GM12878 (cell line): ENCODE results near the gene MAMLD1.

Source experiments
- ATF2 ChIP-seq: IDR thresholded peaks from 2 replicates; pipeline ENCODE4 v1.6.1; 2012; ENCODE audit warnings: low read length, inconsistent platforms
- BCLAF1 ChIP-seq: fragments of 450-650 bp; IDR thresholded peaks from 2 replicates; pipeline ENCODE4 v1.6.1; 2017; ENCODE audit warnings: antibody characterized with exemption, mild to moderate bottlenecking, moderate library complexity
- CTCF ChIP-seq, 3 experiments: IDR thresholded peaks in 2 of 3; conservative IDR thresholded peaks in 1 of 3; 2 replicates each; pipeline ENCODE4 v1.5.1; 2011; ENCODE audit warnings: low read depth in 3 of 3, low read length in 3 of 3, mild to moderate bottlenecking in 3 of 3, control low read depth in 2 of 3, moderate library complexity in 2 of 3, inconsistent platforms in 1 of 3, mixed read lengths in 1 of 3; ENCODE audit not compliant: control insufficient read depth in 2 of 3, insufficient read depth in 1 of 3; ENCODE audit errors: extremely low read depth in 1 of 3
- EGR1 ChIP-seq, 2 experiments: IDR thresholded peaks; 1 replicate in 1 of 2; 2 replicates in 1 of 2; pipeline ENCODE4 v1.6.1; 2011 to 2012; ENCODE audit warnings: low read depth in 2 of 2, low read length in 2 of 2, borderline replicate concordance in 1 of 2, mild to moderate bottlenecking in 1 of 2, moderate library complexity in 1 of 2
- GATAD2B ChIP-seq: fragments of 450-650 bp; conservative IDR thresholded peaks from 2 replicates; pipeline ENCODE4 v1.6.1; 2017; ENCODE audit warnings: low read depth, mild to moderate bottlenecking, moderate library complexity
- HDGF ChIP-seq: fragments of 450-650 bp; IDR thresholded peaks from 2 replicates; pipeline ENCODE4 v1.6.1; 2016; ENCODE audit warnings: antibody characterized with exemption
- MAX ChIP-seq: IDR thresholded peaks from 2 replicates; pipeline ENCODE4 v1.6.1; 2012; ENCODE audit warnings: low read depth, low read length, improper control_type of control experiment
- POLR2AphosphoS5 ChIP-seq: IDR thresholded peaks from 2 replicates; pipeline ENCODE4 v1.6.1; 2011; ENCODE audit warnings: mild to moderate bottlenecking, low read length, inconsistent platforms
- RB1 ChIP-seq: fragments of 450-650 bp; formaldehyde crosslinking; IDR thresholded peaks from 2 replicates; pipeline ENCODE4 v1.6.1; 2017; ENCODE audit warnings: mild to moderate bottlenecking, borderline replicate concordance
- SUZ12 ChIP-seq: fragments of 200-600 bp; sonication (generic); IDR thresholded peaks from one replicate; pipeline ENCODE4 v1.6.1; 2018; ENCODE audit warnings: antibody characterized with exemption, mild to moderate bottlenecking; ENCODE audit not compliant: unreplicated experiment

- TF ChIP-seq GATAD2B (no peak), HDGF (no peak), EGR1 (IDR thresholded peaks at IDR 0.05; ENCODE audit: borderline replicate concordance in 1 of 2, low read depth in 2 of 2, low read length in 2 of 2) (no peak), POLR2AphosphoS5 (no peak), CTCF (IDR thresholded peaks at IDR 0.05 in 2 of 3, conservative IDR thresholded peaks at IDR 0.05 in 1 of 3; ENCODE audit: control insufficient read depth in 2 of 3, extremely low read depth in 1 of 3, insufficient read depth in 1 of 3, low read depth in 3 of 3, low read length in 3 of 3) (no peak), BCLAF1 (no peak), SUZ12 (no peak), RB1 (no peak), MAX (no peak), ATF2 (no peak)
Measured at GRCh38 chrX:150414228-150414627, 51.1 kb downstream of the MAMLD1 start.
